Measurements from ENCODE around the gene TEX101.
"Not testable (repeated sequence)": the region's sequence is repeated elsewhere in the genome, so short reads cannot be mapped to it uniquely, and the experiment has no call there.

TEX101 gene

GRCh38 chr19:43422000-43422688 is 7.5 kb downstream of the TEX101 start:
- no peak for DNase-seq

GRCh38 chr19:43422689-43423066 is 8.0 kb downstream of the TEX101 start:
- no peak for DNase-seq

GRCh38 chr19:43423779-43424178 is 9.1 kb downstream of the TEX101 start:
- DNase-seq: no peak

- peak; percentile 60 for DNase-seq
These were observed 11.1 kb downstream of the TEX101 start for GRCh38 chr19:43425567-43426392.

GRCh38 chr19:43429395-43429794 is 14.7 kb downstream of the TEX101 start:
- no peak for DNase-seq

- DNase-seq: no peak
These were observed 15.5 kb downstream of the TEX101 start for GRCh38 chr19:43430142-43430710.

GRCh38 chr19:43430976-43431375 is 16.3 kb downstream of the TEX101 start:
- DNase-seq: no peak

GRCh38 chr19:43433358-43433673 is 18.6 kb downstream of the TEX101 start:
- DNase-seq: no peak

GRCh38 chr19:43433689-43434088 is 19.0 kb downstream of the TEX101 start:
- no peak for DNase-seq

GRCh38 chr19:43435775-43436174 is 21.1 kb downstream of the TEX101 start:
- DNase-seq: no peak

GRCh38 chr19:43437284-43437683 is 22.6 kb downstream of the TEX101 start:
- DNase-seq: not testable (repeated sequence)

- DNase-seq: no peak
These were observed 23.0 kb downstream of the TEX101 start for GRCh38 chr19:43437712-43438111.

GRCh38 chr19:43438291-43439031 is 23.8 kb downstream of the TEX101 start:
- peak; percentile 51 for DNase-seq

GRCh38 chr19:43439032-43439708 is 24.5 kb downstream of the TEX101 start:
- DNase-seq: peak; percentile 39

GRCh38 chr19:43439709-43440063 is 25.0 kb downstream of the TEX101 start:
- no peak for DNase-seq

GRCh38 chr19:43441716-43442115 is 27.0 kb downstream of the TEX101 start:
- no peak for DNase-seq

- DNase-seq: not testable (repeated sequence)
These were observed 29.4 kb downstream of the TEX101 start for GRCh38 chr19:43444091-43444490.

- peak; percentile 74 for DNase-seq
These were observed 30.0 kb downstream of the TEX101 start for GRCh38 chr19:43444531-43445287.

- DNase-seq: no peak
These were observed 30.7 kb downstream of the TEX101 start for GRCh38 chr19:43445426-43445825.

GRCh38 chr19:43446746-43447489 is 32.2 kb downstream of the TEX101 start:
- peak; percentile 79 for DNase-seq

- no peak for DNase-seq
These were observed 33.0 kb downstream of the TEX101 start for GRCh38 chr19:43447655-43448054.
